ENCODE measurements around the gene SND1.
"Not testable (repeated sequence)": the region's sequence is repeated elsewhere in the genome, so short reads cannot be mapped to it uniquely, and the experiment has no call there.

Gene SND1

GRCh38 chr7:128091106-128091505 lies 439.1 kb downstream of the SND1 start:
- DNase-seq = no peak

- DNase-seq = no peak
Observed at GRCh38 chr7:128092221-128092620, 440.2 kb downstream of the SND1 start.

- DNase-seq = no peak
Observed at GRCh38 chr7:128093614-128094570, 441.9 kb downstream of the SND1 start.

- no peak for DNase-seq
Observed at GRCh38 chr7:128094686-128095085, 442.7 kb downstream of the SND1 start.

- DNase-seq = no peak
Observed at GRCh38 chr7:128097211-128097731, 445.3 kb downstream of the SND1 start.

- no peak for DNase-seq
Observed at GRCh38 chr7:128098629-128099028, 446.6 kb downstream of the SND1 start.

- DNase-seq = no peak
Observed at GRCh38 chr7:128099204-128099671, 447.2 kb downstream of the SND1 start.

- no peak for DNase-seq
Observed at GRCh38 chr7:128100225-128100948, 448.4 kb downstream of the SND1 start.

- no peak for DNase-seq
Observed at GRCh38 chr7:128100949-128101713, 449.1 kb downstream of the SND1 start.

GRCh38 chr7:128102490-128103291 lies 450.7 kb downstream of the SND1 start:
- DNase-seq = no peak

- DNase-seq = no peak
Observed at GRCh38 chr7:128103498-128104107, 451.6 kb downstream of the SND1 start.

- no peak for DNase-seq
Observed at GRCh38 chr7:128104108-128104742, 452.2 kb downstream of the SND1 start.

- no peak for DNase-seq
Observed at GRCh38 chr7:128105228-128106022, 453.4 kb downstream of the SND1 start.

GRCh38 chr7:128106821-128107220 lies 454.8 kb downstream of the SND1 start:
- no peak for DNase-seq

- not testable (repeated sequence) for DNase-seq
Observed at GRCh38 chr7:128107516-128107915, 455.5 kb downstream of the SND1 start.

- DNase-seq = no peak
Observed at GRCh38 chr7:128108129-128108528, 456.1 kb downstream of the SND1 start.

- no peak for DNase-seq
Observed at GRCh38 chr7:128108641-128109423, 456.8 kb downstream of the SND1 start.

GRCh38 chr7:128109424-128109969 lies 457.5 kb downstream of the SND1 start:
- not testable (repeated sequence) for DNase-seq

Data from CD4-positive, alpha-beta T cell treated with Interleukin-15 for 1 hour (primary cell).